Measurements from ENCODE around the gene GBA2.

GRCh38 chr9:35790025-35790384 is 41.0 kb upstream of the GBA2 start:
- TF ChIP-seq CTCF (IDR thresholded peaks at IDR 0.05) (no peak), POLR2A (IDR thresholded peaks at IDR 0.05) (no peak)

All from right lobe of liver (tissue), 4 donors.